IMR-90 (cell line): Measurements from ENCODE around the gene CHMP1B.

ENCODE experiments used
- BHLHE40 ChIP-seq: fragments of 150-350 bp; IDR thresholded peaks from 2 replicates; pipeline ENCODE4 v1.6.1; 2016; ENCODE audit warnings: mild to moderate bottlenecking, low read depth, low read length
- CEBPB ChIP-seq: IDR thresholded peaks from 2 replicates; pipeline ENCODE4 v1.6.1; 2012; ENCODE audit warnings: low read depth, low read length, improper control_type of control experiment
- CTCF ChIP-seq: conservative IDR thresholded peaks from 2 replicates; pipeline ENCODE4 v1.5.1; 2012; ENCODE audit warnings: mild to moderate bottlenecking, low read depth, low read length, improper control_type of control experiment
- FOS ChIP-seq: fragments of 150-350 bp; IDR thresholded peaks from 2 replicates; pipeline ENCODE4 v1.6.1; 2016; ENCODE audit warnings: low read depth, low read length
- MAZ ChIP-seq: IDR thresholded peaks from 2 replicates; pipeline ENCODE4 v1.6.1; 2012; ENCODE audit warnings: low read depth, mild to moderate bottlenecking, low read length, improper control_type of control experiment, moderate library complexity, borderline replicate concordance
- POLR2A ChIP-seq: IDR thresholded peaks from 2 replicates; pipeline ENCODE4 v1.6.1; 2012; ENCODE audit warnings: mild to moderate bottlenecking, low read depth, low read length
- RAD21 ChIP-seq: IDR thresholded peaks from 2 replicates; pipeline ENCODE4 v1.6.1; 2012; ENCODE audit warnings: low read length, improper control_type of control experiment
- RCOR1 ChIP-seq: IDR thresholded peaks from 2 replicates; pipeline ENCODE4 v1.6.1; 2012; ENCODE audit warnings: mild to moderate bottlenecking, low read length, improper control_type of control experiment; ENCODE audit not compliant: insufficient replicate concordance
- USF2 ChIP-seq: fragments of 150-350 bp; IDR thresholded peaks from 2 replicates; pipeline ENCODE4 v1.6.1; 2017; ENCODE audit warnings: mild to moderate bottlenecking, antibody characterized with exemption, low read length, low read depth

GRCh38 chr18:11809895-11810294 lies 41.3 kb upstream of the CHMP1B start:
- no peak for TF ChIP-seq CEBPB
- TF ChIP-seq CTCF = no peak
- TF ChIP-seq MAZ = no peak
- TF ChIP-seq RCOR1 = no peak
- no peak for TF ChIP-seq BHLHE40
- no peak for TF ChIP-seq POLR2A
- TF ChIP-seq RAD21 = no peak
- no peak for TF ChIP-seq USF2
- TF ChIP-seq FOS = no peak
